Kidney (tissue), 14 donors: ENCODE data around the gene MRPS2. TPM values are rescaled to one million over a fixed set of nuclear protein-coding genes. Genes with fewer than 3 reads are reported as not detected.

ENCODE experiments used
- DNase-seq, 5 donors: peaks; one replicate each; pipeline ENCODE4 v3.0.0-alpha.2; 2013 to 2020
- FAIRE-seq: peaks from 2 replicates; lab custom pipeline; 2012; peaks lifted over from hg19 to GRCh38; lab: Jason Lieb, UNC
- H3K27ac ChIP-seq, 2 donors: one replicate each; pipeline ENCODE4 v1.7.0; 2013; ENCODE audit warnings: low read depth in 2 of 2, low read length in 2 of 2, inconsistent platforms in 1 of 2
- H3K27me3 ChIP-seq: one replicate; pipeline ENCODE4 v1.7.1; 2013; ENCODE audit warnings: low read length, inconsistent platforms; ENCODE audit not compliant: control insufficient read depth, insufficient read depth
- H3K36me3 ChIP-seq, 3 donors: one replicate each; pipeline versions ENCODE4 v1.7.0 to v1.7.1; 2013; ENCODE audit warnings: low read length in 3 of 3, control low read depth in 1 of 3, inconsistent platforms in 1 of 3; ENCODE audit not compliant: insufficient read depth in 3 of 3, control insufficient read depth in 2 of 3
- H3K4me1 ChIP-seq, 3 donors: one replicate each; pipeline versions ENCODE4 v1.7.0 to v1.7.1; 2013; ENCODE audit warnings: low read length in 3 of 3, inconsistent platforms in 1 of 3, low read depth in 1 of 3; ENCODE audit not compliant: control insufficient read depth in 2 of 3, insufficient read depth in 2 of 3
- H3K4me3 ChIP-seq, 3 donors: one replicate each; pipeline versions ENCODE4 v1.7.0 to v1.8.1; 2013; ENCODE audit warnings: low read length in 3 of 3, control low read depth in 1 of 3, inconsistent platforms in 1 of 3
- H3K9ac ChIP-seq, 3 donors: one replicate each; pipeline versions ENCODE4 v1.7.0 to v1.7.1; 2013; ENCODE audit warnings: low read length in 3 of 3, control low read depth in 1 of 3, inconsistent platforms in 1 of 3
- H3K9me3 ChIP-seq, 3 donors: one replicate each; pipeline versions ENCODE4 v1.7.0 to v1.7.1; 2013; ENCODE audit warnings: low read length in 3 of 3, control low read depth in 1 of 3, inconsistent platforms in 1 of 3; ENCODE audit not compliant: control insufficient read depth in 2 of 3, insufficient read depth in 1 of 3
- intact Hi-C: fragments of 100-400 bp; cut with DNase I; formaldehyde crosslinking; loops from one replicate; pipeline ENCODE4 v1.11.1; 2022
- polyA plus RNA-seq: library from polyadenylated mRNA; stranded (reverse); fragments of 350-450 nt; fragmentation: Illumina TruSeq; extraction: RNeasy Lipid Tissue Mini Kit (QIAGEN cat#74804); gene quantifications from one replicate; pipeline ENCODE4 v1.2.3, GENCODE V29; 2014; ENCODE audit warnings: low read depth, low replicate concordance; ENCODE audit not compliant: insufficient read depth
- total RNA-seq: library from RNA; stranded (reverse); fragmentation: NEBNext Ultra II Directional; extraction: Animal tissue kit (Norgen Biotek cat#: 25700); gene quantifications from one replicate; pipeline ENCODE4 v1.2.1, GENCODE V29; 2021
- TF ChIP-seq, protein P1 (sequence below): IDR thresholded peaks from 3 replicates; pipeline ENCODE4 v1.5.1; 2012; ENCODE audit warnings: mild to moderate bottlenecking, moderate library complexity, borderline replicate concordance; ENCODE audit not compliant: insufficient read depth; ENCODE audit errors: extremely low read depth
- donor health status: control.
- donor health status: control.
- donor health status: control.
- donor health status: control.
- donor health status: control.
- donor health status: DM: yes; HTN: yes; CAD: no.
- donor health status: Normal renal cell carcinoma (clear cell type).

The MRPS2 gene
- total and polyA plus RNA-seq, 2 donors from 2014 or later: 29.1 to 92.7 TPM

DNA sequence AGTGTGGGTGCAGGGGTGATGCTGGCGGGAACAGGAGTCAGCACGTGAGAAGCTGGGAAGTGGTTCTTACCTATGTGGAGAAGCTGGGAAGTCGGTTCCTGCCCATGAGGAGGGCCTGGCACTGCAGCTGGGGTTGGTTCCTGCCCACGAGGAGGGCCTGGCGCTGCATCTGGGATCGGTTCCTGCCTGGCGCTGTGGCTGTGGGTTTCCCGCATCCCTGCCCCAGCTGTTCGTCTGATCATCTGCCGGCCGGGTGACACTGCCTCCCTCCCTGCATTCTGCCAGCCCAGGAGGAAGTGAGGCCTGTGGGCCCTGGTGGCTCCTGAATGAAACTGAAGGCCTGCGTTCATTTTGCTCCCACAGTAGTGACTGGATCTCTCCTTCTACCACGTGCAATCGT is 50.5 kb downstream of the MRPS2 start:
- DNase-seq: no peak
- intact Hi-C loops: no loop called here
- Histone ChIP-seq H3K4me1 (no peaks in the 10 kb centered on the region), H3K9me3 (no peaks in the 10 kb centered on the region), H3K27ac (no peak overlapping the region), H3K9ac (no peak overlapping the region), H3K36me3 (no peaks in the 10 kb centered on the region), H3K4me3 (no peak overlapping the region), H3K27me3 (no peaks in the 10 kb centered on the region)
- TF ChIP-seq, protein P1, sequence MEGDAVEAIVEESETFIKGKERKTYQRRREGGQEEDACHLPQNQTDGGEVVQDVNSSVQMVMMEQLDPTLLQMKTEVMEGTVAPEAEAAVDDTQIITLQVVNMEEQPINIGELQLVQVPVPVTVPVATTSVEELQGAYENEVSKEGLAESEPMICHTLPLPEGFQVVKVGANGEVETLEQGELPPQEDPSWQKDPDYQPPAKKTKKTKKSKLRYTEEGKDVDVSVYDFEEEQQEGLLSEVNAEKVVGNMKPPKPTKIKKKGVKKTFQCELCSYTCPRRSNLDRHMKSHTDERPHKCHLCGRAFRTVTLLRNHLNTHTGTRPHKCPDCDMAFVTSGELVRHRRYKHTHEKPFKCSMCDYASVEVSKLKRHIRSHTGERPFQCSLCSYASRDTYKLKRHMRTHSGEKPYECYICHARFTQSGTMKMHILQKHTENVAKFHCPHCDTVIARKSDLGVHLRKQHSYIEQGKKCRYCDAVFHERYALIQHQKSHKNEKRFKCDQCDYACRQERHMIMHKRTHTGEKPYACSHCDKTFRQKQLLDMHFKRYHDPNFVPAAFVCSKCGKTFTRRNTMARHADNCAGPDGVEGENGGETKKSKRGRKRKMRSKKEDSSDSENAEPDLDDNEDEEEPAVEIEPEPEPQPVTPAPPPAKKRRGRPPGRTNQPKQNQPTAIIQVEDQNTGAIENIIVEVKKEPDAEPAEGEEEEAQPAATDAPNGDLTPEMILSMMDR: no peak
- no peak for FAIRE-seq

DNA sequence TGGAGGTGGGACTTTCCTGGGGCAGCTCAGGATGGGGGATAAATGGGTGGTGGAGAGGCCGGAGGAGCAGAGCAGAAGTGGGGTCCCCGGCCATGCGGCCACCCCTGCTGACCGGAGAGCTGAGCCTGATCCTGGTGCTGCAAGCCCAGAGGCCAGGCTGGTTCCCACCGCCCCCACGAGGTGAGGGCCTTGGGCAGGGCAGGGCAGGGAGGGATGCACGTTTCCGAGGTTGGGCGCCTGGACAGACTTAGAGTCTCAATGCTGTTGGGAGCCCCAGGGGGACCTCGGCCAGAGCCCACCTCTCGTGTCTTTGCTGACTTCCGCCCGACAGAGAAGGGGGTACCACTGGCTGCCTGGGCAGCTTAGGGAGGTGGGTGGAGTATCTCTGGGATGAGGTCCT is 51.0 kb downstream of the MRPS2 start:
- TF ChIP-seq, protein P1: no peak
- DNase-seq: no peak
- intact Hi-C loops: no loop called here
- Histone ChIP-seq H3K4me3 (no peak overlapping the region), H3K9me3 (no peaks in the 10 kb centered on the region), H3K9ac (no peak overlapping the region), H3K27me3 (no peaks in the 10 kb centered on the region), H3K36me3 (no peaks in the 10 kb centered on the region), H3K27ac (no peak overlapping the region), H3K4me1 (no peaks in the 10 kb centered on the region)
- no peak for FAIRE-seq

DNA sequence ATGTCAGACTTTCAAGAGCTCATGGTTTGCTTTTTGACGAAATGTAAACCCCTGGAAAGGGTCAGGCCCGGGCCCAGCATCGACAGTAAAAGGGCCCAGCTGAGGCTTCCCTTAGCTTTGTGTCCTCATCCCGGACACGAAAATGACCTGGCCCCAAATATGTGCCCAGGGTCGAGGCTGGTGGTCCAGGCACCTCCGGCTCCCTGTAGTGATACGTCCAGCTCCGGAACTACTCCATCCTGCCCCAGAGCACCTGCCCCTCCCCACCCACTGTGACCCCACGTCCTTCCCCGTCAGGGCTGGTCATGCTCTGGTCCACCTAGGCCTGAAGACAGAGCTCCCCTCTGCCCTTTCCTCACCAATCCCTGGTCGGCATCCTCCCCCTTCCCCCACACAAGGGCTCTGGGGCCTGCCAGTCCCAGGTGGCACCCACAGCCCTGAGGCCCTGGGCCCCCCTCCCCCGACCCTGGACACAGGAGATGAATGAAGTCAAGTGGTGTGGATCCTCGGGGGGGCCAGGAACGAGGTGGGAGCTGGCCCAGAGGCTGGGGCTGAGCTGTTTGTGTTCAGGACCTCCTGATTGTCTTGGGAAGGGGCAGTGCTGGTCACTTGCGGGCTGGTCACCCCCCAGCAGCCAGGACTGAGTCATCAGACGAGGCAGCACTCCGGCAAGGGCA is 51.7 kb downstream of the MRPS2 start:
- no peak overlapping the region for H3K9ac ChIP-seq
- no peaks in the 10 kb centered on the region for H3K36me3 ChIP-seq
- H3K4me1 ChIP-seq: no peaks in the 10 kb centered on the region
- intact Hi-C loops: no loop called here
- no peak overlapping the region for H3K4me3 ChIP-seq
- H3K27ac ChIP-seq: no peak overlapping the region
- FAIRE-seq (no peak), DNase-seq (no peak)
- TF ChIP-seq, protein P1: no peak
- no peaks in the 10 kb centered on the region for H3K27me3 ChIP-seq
- no peaks in the 10 kb centered on the region for H3K9me3 ChIP-seq
